Progenitor cell of endocrine pancreas (in vitro differentiated cells): ENCODE results near the gene LRBA. TPM values are rescaled to one million over a fixed set of nuclear protein-coding genes. Genes with fewer than 3 reads are reported as not detected.

Experiments
- DNase-seq: peaks from one replicate; pipeline ENCODE4 v3.0.0; 2021; ENCODE audit warnings: low spot score; ENCODE audit not compliant: unreplicated experiment
- H3K27ac Mint-ChIP-seq: 2 replicates; pipeline ENCODE4 v1.8.0; 2021; ENCODE audit warnings: mild to moderate bottlenecking, moderate library complexity, mixed read lengths
- H3K27me3 Mint-ChIP-seq: 2 replicates; pipeline ENCODE4 v1.8.0; 2021; ENCODE audit warnings: mixed read lengths
- H3K36me3 Mint-ChIP-seq: 2 replicates; pipeline ENCODE4 v1.8.0; 2022; ENCODE audit warnings: mixed read lengths; ENCODE audit not compliant: insufficient read depth
- H3K4me1 Mint-ChIP-seq: 2 replicates; pipeline ENCODE4 v1.8.0; 2021; ENCODE audit warnings: low read depth, mixed read lengths
- H3K4me3 Mint-ChIP-seq: 2 replicates; pipeline ENCODE4 v1.8.0; 2021; ENCODE audit warnings: low read depth, mild to moderate bottlenecking, moderate library complexity, mixed read lengths
- H3K9me3 Mint-ChIP-seq: 2 replicates; pipeline ENCODE4 v1.8.0; 2021; ENCODE audit warnings: low read depth, mixed read lengths
- CTCF ChIP-seq: fragments of 200-600 bp; sonication (generic); IDR thresholded peaks from one replicate; pipeline ENCODE4 v1.5.0; 2021; ENCODE audit warnings: antibody characterized with exemption, mild to moderate bottlenecking; ENCODE audit not compliant: unreplicated experiment
- total RNA-seq: library from RNA; stranded (reverse); gene quantifications from 2 replicates; pipeline ENCODE4 v1.2.1, GENCODE V29; 2021

The LRBA gene
- total RNA-seq, 1 donor from 2014 or later: 95.2 TPM

- no peak for TF ChIP-seq CTCF
- Mint-ChIP-seq H3K4me1 (no peaks in the 10 kb centered on the region), H3K4me3 (no peak overlapping the region)
Measured at GRCh38 chr4:150289881-150290280, 725.2 kb downstream of the LRBA start.

DNA sequence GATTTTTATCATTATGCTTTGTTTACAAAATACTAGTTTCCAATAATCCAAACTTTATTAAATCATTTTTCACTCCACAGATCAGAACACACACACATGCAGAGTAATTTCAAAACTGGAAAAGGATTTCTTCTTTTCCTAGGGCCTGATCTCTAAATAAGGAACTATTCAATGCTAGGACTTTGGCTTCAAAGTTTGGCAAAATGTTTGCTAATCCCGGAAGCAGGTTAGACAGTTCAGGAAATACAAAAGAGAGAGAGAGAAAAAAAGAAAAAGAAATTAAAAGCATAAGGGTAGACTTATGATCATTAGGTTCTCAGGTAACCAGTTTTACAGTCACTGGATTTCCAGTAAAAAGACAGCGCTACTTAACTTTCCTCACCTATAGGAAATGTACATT lies 725.9 kb downstream of the LRBA start:
- DNase-seq: no peak
- H3K9me3 Mint-ChIP-seq: peaks cover 4% of the 10 kb centered on the region
- peaks cover 6% of the 10 kb centered on the region for H3K36me3 Mint-ChIP-seq
- H3K4me3 Mint-ChIP-seq: no peak overlapping the region
- H3K27me3 Mint-ChIP-seq: no peaks in the 10 kb centered on the region
- no peaks in the 10 kb centered on the region for H3K4me1 Mint-ChIP-seq
- peak overlapping the region; percentile 47 for H3K27ac Mint-ChIP-seq
- no peak for TF ChIP-seq CTCF

More at GRCh38 chr4:150289881-150290280, 725.2 kb downstream of the LRBA start:
- H3K9me3 Mint-ChIP-seq: peaks cover 4% of the 10 kb centered on the region
- peaks cover 6% of the 10 kb centered on the region for H3K36me3 Mint-ChIP-seq
- no peak for DNase-seq
- no peaks in the 10 kb centered on the region for H3K27me3 Mint-ChIP-seq
- H3K27ac Mint-ChIP-seq: no peak overlapping the region

DNA sequence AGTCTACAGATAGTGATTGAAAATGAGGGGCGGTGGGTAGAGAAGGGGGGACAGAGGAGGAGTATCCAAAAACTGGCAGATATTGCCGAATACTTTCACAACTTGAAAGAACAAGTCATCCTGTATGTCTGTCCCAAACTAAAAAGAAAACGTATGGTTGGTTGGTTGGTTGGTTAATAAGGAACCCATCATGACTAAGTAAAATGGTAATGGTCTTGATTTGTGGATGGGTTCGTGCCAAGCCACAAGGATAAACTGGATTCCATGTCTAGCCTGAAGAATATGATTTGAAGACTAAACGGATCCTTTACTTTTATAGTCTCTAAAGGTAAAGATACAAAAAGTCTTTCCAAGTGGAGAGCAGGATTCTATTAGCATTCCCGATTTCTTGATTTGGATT lies 728.4 kb downstream of the LRBA start:
- Mint-ChIP-seq H3K4me3 (no peak overlapping the region), H3K36me3 (peaks cover 3% of the 10 kb centered on the region), H3K27ac (no peak overlapping the region), H3K27me3 (no peaks in the 10 kb centered on the region), H3K4me1 (no peaks in the 10 kb centered on the region), H3K9me3 (no peaks in the 10 kb centered on the region)
- TF ChIP-seq CTCF: no peak
- DNase-seq: no peak

DNA sequence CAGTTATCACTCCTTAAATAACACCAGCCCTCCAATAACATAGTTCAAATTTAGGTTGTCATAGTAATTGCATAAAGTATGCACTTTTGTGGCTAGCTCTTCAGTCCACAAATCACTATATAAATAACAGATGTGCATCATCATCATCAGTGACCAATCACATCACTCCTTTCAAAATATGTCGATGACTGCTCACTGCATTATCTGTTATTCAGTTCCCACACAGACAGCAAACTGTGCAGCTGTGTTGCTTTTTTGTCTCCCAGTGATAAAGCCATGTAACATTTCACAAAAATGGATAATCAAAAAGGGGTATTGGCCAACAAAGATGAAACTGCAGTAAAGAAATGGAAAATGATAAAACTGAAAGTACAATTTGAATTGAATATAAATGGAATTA lies 731.4 kb downstream of the LRBA start:
- no peak for TF ChIP-seq CTCF
- H3K4me3 Mint-ChIP-seq: no peak overlapping the region
- no peaks in the 10 kb centered on the region for H3K27me3 Mint-ChIP-seq

DNA sequence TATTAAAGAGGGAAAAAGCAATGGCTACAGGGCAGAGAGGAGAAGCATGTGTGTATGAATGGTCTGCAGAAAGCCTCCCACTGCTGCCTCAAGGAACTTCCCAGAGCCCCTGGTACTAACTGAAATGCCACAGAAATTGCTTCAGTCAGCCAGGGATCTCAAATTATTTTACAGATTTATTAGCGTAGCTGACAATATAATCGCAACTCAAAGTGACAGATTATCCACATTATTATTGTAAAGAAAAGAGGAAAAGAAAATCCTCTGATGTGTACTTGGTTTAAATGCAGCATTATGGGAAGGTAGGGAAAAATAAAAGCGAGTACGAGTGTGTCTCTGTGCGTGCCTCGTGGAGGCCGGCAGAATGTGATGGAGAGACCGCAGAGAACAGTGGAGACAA lies 734.1 kb downstream of the LRBA start:
- H3K27ac Mint-ChIP-seq: peak overlapping the region; percentile 38

More for the DNA sequence above, 731.4 kb downstream of the LRBA start:
- H3K9me3 Mint-ChIP-seq: no peaks in the 10 kb centered on the region
- no peak overlapping the region for H3K27ac Mint-ChIP-seq
- H3K36me3 Mint-ChIP-seq: peaks cover 9% of the 10 kb centered on the region
- DNase-seq: no peak
- no peaks in the 10 kb centered on the region for H3K4me1 Mint-ChIP-seq

More for the DNA sequence above, 734.1 kb downstream of the LRBA start:
- Mint-ChIP-seq H3K27me3 (no peaks in the 10 kb centered on the region), H3K9me3 (peaks cover 10% of the 10 kb centered on the region), H3K36me3 (peaks cover 30% of the 10 kb centered on the region), H3K4me1 (no peaks in the 10 kb centered on the region), H3K4me3 (no peak overlapping the region)
- no peak for TF ChIP-seq CTCF
- no peak for DNase-seq
